Activated CD4-positive, alpha-beta T cell treated with anti-CD3 and anti-CD28 coated beads, Interleukin-2, amount 10 ng/mL, durations not matched to agents 24 days and 14 days (primary cell): ENCODE measurements around the gene UBE3D. TPM values are rescaled to one million over a fixed set of nuclear protein-coding genes. Genes with fewer than 3 reads are reported as not detected.
"Not testable (repeated sequence)": the region's sequence is repeated elsewhere in the genome, so short reads cannot be mapped to it uniquely, and the experiment has no call there.

Experiments
- DNase-seq: peaks from one replicate; pipeline ENCODE4 v3.0.0; 2022
- H3K27ac Mint-ChIP-seq: one replicate; pipeline ENCODE4 v1.8.0; 2022; ENCODE audit warnings: mild to moderate bottlenecking, mixed read lengths
- H3K27me3 Mint-ChIP-seq: one replicate; pipeline ENCODE4 v1.8.0; 2022; ENCODE audit warnings: mixed read lengths
- H3K36me3 Mint-ChIP-seq: one replicate; pipeline ENCODE4 v1.8.0; 2022; ENCODE audit warnings: low read depth, mild to moderate bottlenecking, mixed read lengths
- H3K4me1 Mint-ChIP-seq: one replicate; pipeline ENCODE4 v1.8.0; 2021; ENCODE audit warnings: mixed read lengths
- H3K4me3 Mint-ChIP-seq: one replicate; pipeline ENCODE4 v1.8.0; 2022; ENCODE audit warnings: mild to moderate bottlenecking, moderate library complexity, mixed read lengths
- H3K9me3 Mint-ChIP-seq: one replicate; pipeline ENCODE4 v1.8.0; 2021; ENCODE audit warnings: mixed read lengths
- intact Hi-C: fragments of 100-400 bp; cut with micrococcal nuclease; formaldehyde crosslinking; loops from one replicate; pipeline ENCODE4 v1.15.1; 2023
- total RNA-seq: library from RNA; stranded (reverse); gene quantifications from 2 replicates; pipeline ENCODE4 v1.2.3, GENCODE V29; 2022

UBE3D gene
- total RNA-seq, 1 donor from 2014 or later: 9.3 TPM

- no peaks in the 10 kb centered on the region for H3K4me1 Mint-ChIP-seq
- H3K4me3 Mint-ChIP-seq: no peak overlapping the region
- DNase-seq: no peak
- H3K27me3 Mint-ChIP-seq: no peaks in the 10 kb centered on the region
- H3K9me3 Mint-ChIP-seq: no peaks in the 10 kb centered on the region
- no peak overlapping the region for H3K27ac Mint-ChIP-seq
- intact Hi-C loops: no loop called here
- H3K36me3 Mint-ChIP-seq: no peaks in the 10 kb centered on the region
Measured at GRCh38 chr6:83042467-83043053, 23.1 kb downstream of the UBE3D start.

GRCh38 chr6:83038246-83038645, 27.4 kb downstream of the UBE3D start:
- no peak overlapping the region for H3K4me3 Mint-ChIP-seq
- no peak for DNase-seq
- H3K27me3 Mint-ChIP-seq: no peaks in the 10 kb centered on the region
- intact Hi-C loops: no loop called here
- no peaks in the 10 kb centered on the region for H3K4me1 Mint-ChIP-seq
- peaks cover 6% of the 10 kb centered on the region for H3K36me3 Mint-ChIP-seq
- H3K27ac Mint-ChIP-seq: no peak overlapping the region
- H3K9me3 Mint-ChIP-seq: no peaks in the 10 kb centered on the region

- Mint-ChIP-seq H3K4me1 (no peaks in the 10 kb centered on the region), H3K27ac (no peak overlapping the region), H3K4me3 (no peak overlapping the region), H3K36me3 (peaks cover 19% of the 10 kb centered on the region), H3K27me3 (no peaks in the 10 kb centered on the region), H3K9me3 (peaks cover 6% of the 10 kb centered on the region)
- intact Hi-C loops: no loop called here
- no peak for DNase-seq
Measured at GRCh38 chr6:83031689-83032088, 34.0 kb downstream of the UBE3D start.

GRCh38 chr6:83019741-83020140, 45.9 kb downstream of the UBE3D start:
- Mint-ChIP-seq H3K27ac (no peak overlapping the region), H3K36me3 (peaks cover 13% of the 10 kb centered on the region)

GRCh38 chr6:83011131-83011530, 54.5 kb downstream of the UBE3D start:
- intact Hi-C loops, H3K4me1 Mint-ChIP-seq, H3K4me3 Mint-ChIP-seq, DNase-seq, H3K27ac Mint-ChIP-seq, H3K9me3 Mint-ChIP-seq, H3K27me3 Mint-ChIP-seq: not testable (repeated sequence)
- peaks cover 10% of the 10 kb centered on the region for H3K36me3 Mint-ChIP-seq

More at GRCh38 chr6:83019741-83020140, 45.9 kb downstream of the UBE3D start:
- Mint-ChIP-seq H3K4me3 (no peak overlapping the region), H3K27me3 (no peaks in the 10 kb centered on the region), H3K4me1 (no peaks in the 10 kb centered on the region), H3K9me3 (peaks cover 6% of the 10 kb centered on the region)
- no peak for DNase-seq
- intact Hi-C loops: no loop called here

GRCh38 chr6:83008626-83009025, 57.0 kb downstream of the UBE3D start:
- Mint-ChIP-seq H3K9me3 (peaks cover 5% of the 10 kb centered on the region), H3K4me3 (no peak overlapping the region), H3K27ac (no peak overlapping the region), H3K36me3 (peaks cover 6% of the 10 kb centered on the region), H3K4me1 (peaks cover 3% of the 10 kb centered on the region), H3K27me3 (no peaks in the 10 kb centered on the region)
- intact Hi-C loops: no loop called here
- DNase-seq: no peak

GRCh38 chr6:83006270-83006905, 59.3 kb downstream of the UBE3D start:
- H3K9me3 Mint-ChIP-seq: no peaks in the 10 kb centered on the region
- H3K4me1 Mint-ChIP-seq: peaks cover 3% of the 10 kb centered on the region
- H3K27me3 Mint-ChIP-seq: no peaks in the 10 kb centered on the region
- intact Hi-C loops: no loop called here
- no peak overlapping the region for H3K4me3 Mint-ChIP-seq
- no peak overlapping the region for H3K27ac Mint-ChIP-seq
- no peaks in the 10 kb centered on the region for H3K36me3 Mint-ChIP-seq
- no peak for DNase-seq

- intact Hi-C loops: no loop called here
- Mint-ChIP-seq H3K36me3 (no peaks in the 10 kb centered on the region), H3K27ac (no peak overlapping the region), H3K27me3 (no peaks in the 10 kb centered on the region), H3K9me3 (no peaks in the 10 kb centered on the region), H3K4me3 (no peak overlapping the region), H3K4me1 (no peaks in the 10 kb centered on the region)
- DNase-seq: no peak
Measured at GRCh38 chr6:82996156-82996555, 69.5 kb downstream of the UBE3D start.

- Mint-ChIP-seq H3K27me3 (no peaks in the 10 kb centered on the region), H3K9me3 (no peaks in the 10 kb centered on the region), H3K27ac (no peak overlapping the region), H3K36me3 (no peaks in the 10 kb centered on the region), H3K4me3 (no peak overlapping the region), H3K4me1 (no peaks in the 10 kb centered on the region)
- no peak for DNase-seq
- intact Hi-C loops: no loop called here
Measured at GRCh38 chr6:82995066-82995465, 70.6 kb downstream of the UBE3D start.

- no peaks in the 10 kb centered on the region for H3K4me1 Mint-ChIP-seq
- no peaks in the 10 kb centered on the region for H3K36me3 Mint-ChIP-seq
- intact Hi-C loops: no loop called here
- no peak for DNase-seq
- H3K9me3 Mint-ChIP-seq: no peaks in the 10 kb centered on the region
- no peak overlapping the region for H3K27ac Mint-ChIP-seq
- no peaks in the 10 kb centered on the region for H3K27me3 Mint-ChIP-seq
- no peak overlapping the region for H3K4me3 Mint-ChIP-seq
Measured at GRCh38 chr6:82989736-82990290, 75.8 kb downstream of the UBE3D start.

GRCh38 chr6:82988930-82989351, 76.7 kb downstream of the UBE3D start:
- Mint-ChIP-seq H3K9me3 (no peaks in the 10 kb centered on the region), H3K36me3 (no peaks in the 10 kb centered on the region), H3K4me3 (no peak overlapping the region), H3K4me1 (no peaks in the 10 kb centered on the region), H3K27ac (no peak overlapping the region), H3K27me3 (no peaks in the 10 kb centered on the region)
- intact Hi-C loops: no loop called here
- DNase-seq: no peak

- intact Hi-C loops: no loop called here
- H3K36me3 Mint-ChIP-seq: no peaks in the 10 kb centered on the region
- H3K27ac Mint-ChIP-seq: no peak overlapping the region
- H3K27me3 Mint-ChIP-seq: no peaks in the 10 kb centered on the region
- DNase-seq: no peak
- no peaks in the 10 kb centered on the region for H3K9me3 Mint-ChIP-seq
- no peaks in the 10 kb centered on the region for H3K4me1 Mint-ChIP-seq
- H3K4me3 Mint-ChIP-seq: no peak overlapping the region
Measured at GRCh38 chr6:82987951-82988350, 77.7 kb downstream of the UBE3D start.

GRCh38 chr6:82987416-82987815, 78.2 kb downstream of the UBE3D start:
- DNase-seq: no peak
- no peaks in the 10 kb centered on the region for H3K36me3 Mint-ChIP-seq
- intact Hi-C loops: no loop called here
- no peak overlapping the region for H3K27ac Mint-ChIP-seq
- H3K4me1 Mint-ChIP-seq: no peaks in the 10 kb centered on the region
- H3K9me3 Mint-ChIP-seq: no peaks in the 10 kb centered on the region
- no peak overlapping the region for H3K4me3 Mint-ChIP-seq
- H3K27me3 Mint-ChIP-seq: no peaks in the 10 kb centered on the region

GRCh38 chr6:82984720-82985119, 80.9 kb downstream of the UBE3D start:
- no peaks in the 10 kb centered on the region for H3K4me1 Mint-ChIP-seq
- intact Hi-C loops: no loop called here
- no peaks in the 10 kb centered on the region for H3K27me3 Mint-ChIP-seq
- H3K4me3 Mint-ChIP-seq: no peak overlapping the region
- H3K36me3 Mint-ChIP-seq: no peaks in the 10 kb centered on the region
- no peaks in the 10 kb centered on the region for H3K9me3 Mint-ChIP-seq
- no peak for DNase-seq
- H3K27ac Mint-ChIP-seq: no peak overlapping the region

- DNase-seq: no peak
- no peaks in the 10 kb centered on the region for H3K36me3 Mint-ChIP-seq
- H3K4me1 Mint-ChIP-seq: no peaks in the 10 kb centered on the region
- no peak overlapping the region for H3K27ac Mint-ChIP-seq
- H3K9me3 Mint-ChIP-seq: no peaks in the 10 kb centered on the region
- intact Hi-C loops: no loop called here
- H3K4me3 Mint-ChIP-seq: no peak overlapping the region
- H3K27me3 Mint-ChIP-seq: no peaks in the 10 kb centered on the region
Measured at GRCh38 chr6:82980086-82980485, 85.6 kb downstream of the UBE3D start.
